ENCODE results near the gene OR14K1. TPM values are rescaled to one million over a fixed set of nuclear protein-coding genes. Genes with fewer than 3 reads are reported as not detected.
"Not testable (repeated sequence)": the region's sequence is repeated elsewhere in the genome, so short reads cannot be mapped to it uniquely, and the experiment has no call there.

Gene OR14K1
- total RNA-seq, 1 experiment from 2014 or later = not detected

DNA sequence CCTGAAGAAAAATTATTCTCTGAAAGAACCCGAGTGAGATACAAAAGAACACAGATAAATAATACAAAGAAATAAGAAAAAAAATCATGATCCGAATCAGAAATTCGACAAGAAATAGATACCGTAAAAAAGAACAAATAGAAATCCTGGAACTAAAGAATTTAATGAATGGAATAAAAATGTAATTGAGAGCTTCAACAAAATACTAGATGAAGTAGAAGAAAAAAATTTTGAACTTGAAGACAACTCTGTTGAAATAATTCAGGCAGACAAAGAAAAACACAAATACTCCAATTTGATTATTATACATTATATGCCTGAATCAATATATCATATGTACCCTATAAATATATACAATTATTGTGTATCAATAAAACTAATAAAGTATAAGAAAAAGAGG is 17.2 kb upstream of the OR14K1 start:
- no peak for DNase-seq
- Mint-ChIP-seq H3K9me3 (ENCODE audit: low read depth, unreplicated experiment) (peaks cover 20% of the 10 kb centered on the region), H3K27me3 (ENCODE audit: unreplicated experiment) (no peaks in the 10 kb centered on the region), H3K4me1 (ENCODE audit: low read depth, unreplicated experiment) (no peaks in the 10 kb centered on the region), H3K36me3 (ENCODE audit: insufficient read depth, unreplicated experiment) (no peaks in the 10 kb centered on the region), H3K4me3 (ENCODE audit: low read depth, unreplicated experiment) (no peak overlapping the region), H3K27ac (ENCODE audit: unreplicated experiment) (no peak overlapping the region)
- CTCF ChIA-PET = no interaction called here
- TF ChIP-seq, protein P1, sequence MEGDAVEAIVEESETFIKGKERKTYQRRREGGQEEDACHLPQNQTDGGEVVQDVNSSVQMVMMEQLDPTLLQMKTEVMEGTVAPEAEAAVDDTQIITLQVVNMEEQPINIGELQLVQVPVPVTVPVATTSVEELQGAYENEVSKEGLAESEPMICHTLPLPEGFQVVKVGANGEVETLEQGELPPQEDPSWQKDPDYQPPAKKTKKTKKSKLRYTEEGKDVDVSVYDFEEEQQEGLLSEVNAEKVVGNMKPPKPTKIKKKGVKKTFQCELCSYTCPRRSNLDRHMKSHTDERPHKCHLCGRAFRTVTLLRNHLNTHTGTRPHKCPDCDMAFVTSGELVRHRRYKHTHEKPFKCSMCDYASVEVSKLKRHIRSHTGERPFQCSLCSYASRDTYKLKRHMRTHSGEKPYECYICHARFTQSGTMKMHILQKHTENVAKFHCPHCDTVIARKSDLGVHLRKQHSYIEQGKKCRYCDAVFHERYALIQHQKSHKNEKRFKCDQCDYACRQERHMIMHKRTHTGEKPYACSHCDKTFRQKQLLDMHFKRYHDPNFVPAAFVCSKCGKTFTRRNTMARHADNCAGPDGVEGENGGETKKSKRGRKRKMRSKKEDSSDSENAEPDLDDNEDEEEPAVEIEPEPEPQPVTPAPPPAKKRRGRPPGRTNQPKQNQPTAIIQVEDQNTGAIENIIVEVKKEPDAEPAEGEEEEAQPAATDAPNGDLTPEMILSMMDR (IDR thresholded peaks at IDR 0.05; ENCODE audit: unreplicated experiment) = no peak
- intact Hi-C loops (cut with micrococcal nuclease; ENCODE audit: unreplicated experiment) = no loop called here
- BruUV-seq (replicated peaks) = no TSS peak

DNA sequence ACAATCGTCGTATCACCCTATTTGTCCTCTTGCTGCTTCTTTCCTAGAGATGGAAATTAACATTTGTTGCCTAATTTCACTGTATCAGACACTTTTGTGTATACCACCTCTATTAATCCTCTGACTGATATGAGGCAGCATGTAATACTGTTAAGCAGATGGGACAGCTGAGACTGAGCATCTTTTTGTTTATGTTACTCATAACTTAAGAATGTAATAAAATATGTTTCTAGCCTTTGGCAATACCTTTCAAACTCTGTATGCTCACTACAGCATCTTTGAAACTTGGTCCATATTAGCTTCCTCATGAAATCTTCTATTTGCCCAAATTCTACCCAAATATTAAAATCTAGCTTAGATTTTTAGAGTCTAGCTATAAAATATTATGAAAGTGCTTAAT is 2.3 kb downstream of the OR14K1 start:
- Mint-ChIP-seq H3K9me3 (ENCODE audit: low read depth, unreplicated experiment) (peaks cover 14% of the 10 kb centered on the region), H3K36me3 (ENCODE audit: insufficient read depth, unreplicated experiment) (no peaks in the 10 kb centered on the region), H3K4me3 (ENCODE audit: low read depth, unreplicated experiment) (no peak overlapping the region), H3K4me1 (ENCODE audit: low read depth, unreplicated experiment) (no peaks in the 10 kb centered on the region), H3K27ac (ENCODE audit: unreplicated experiment) (no peak overlapping the region), H3K27me3 (ENCODE audit: unreplicated experiment) (no peaks in the 10 kb centered on the region)
- BruUV-seq (replicated peaks) = no TSS peak
- CTCF ChIA-PET = interaction anchor here (0.6 kb wide), 1 partner anchor 351 kb away, joined by 3 read pairs; no protein-coding TSS in a partner anchor
- TF ChIP-seq, protein P1 (IDR thresholded peaks at IDR 0.05; ENCODE audit: unreplicated experiment) = no peak
- DNase-seq = no peak
- intact Hi-C loops (cut with micrococcal nuclease; ENCODE audit: unreplicated experiment) = no loop called here

- no peaks in the 10 kb centered on the region for H3K27me3 Mint-ChIP-seq (ENCODE audit: unreplicated experiment)
- H3K9me3 Mint-ChIP-seq (ENCODE audit: low read depth, unreplicated experiment) = peaks cover 10% of the 10 kb centered on the region
- intact Hi-C loops (cut with micrococcal nuclease; ENCODE audit: unreplicated experiment) = no loop called here
- no TSS peak for BruUV-seq (replicated peaks)
- CTCF ChIA-PET = no interaction called here
- no peak overlapping the region for H3K4me3 Mint-ChIP-seq (ENCODE audit: low read depth, unreplicated experiment)
- H3K27ac Mint-ChIP-seq (ENCODE audit: unreplicated experiment) = no peak overlapping the region
- TF ChIP-seq, protein P1 (IDR thresholded peaks at IDR 0.05; ENCODE audit: unreplicated experiment) = no peak
- H3K4me1 Mint-ChIP-seq (ENCODE audit: low read depth, unreplicated experiment) = no peaks in the 10 kb centered on the region
- no peaks in the 10 kb centered on the region for H3K36me3 Mint-ChIP-seq (ENCODE audit: insufficient read depth, unreplicated experiment)
- DNase-seq = no peak
Observed at GRCh38 chr1:247741756-247742155, 3.3 kb downstream of the OR14K1 start.

GRCh38 chr1:247742215-247742760 is 3.9 kb downstream of the OR14K1 start:
- H3K4me1 Mint-ChIP-seq (ENCODE audit: low read depth, unreplicated experiment); H3K4me3 Mint-ChIP-seq (ENCODE audit: low read depth, unreplicated experiment); H3K27ac Mint-ChIP-seq (ENCODE audit: unreplicated experiment); CTCF ChIA-PET; DNase-seq; H3K9me3 Mint-ChIP-seq (ENCODE audit: low read depth, unreplicated experiment); H3K36me3 Mint-ChIP-seq (ENCODE audit: insufficient read depth, unreplicated experiment); intact Hi-C loops (cut with micrococcal nuclease; ENCODE audit: unreplicated experiment); BruUV-seq (replicated peaks); H3K27me3 Mint-ChIP-seq (ENCODE audit: unreplicated experiment): not testable (repeated sequence)

DNA sequence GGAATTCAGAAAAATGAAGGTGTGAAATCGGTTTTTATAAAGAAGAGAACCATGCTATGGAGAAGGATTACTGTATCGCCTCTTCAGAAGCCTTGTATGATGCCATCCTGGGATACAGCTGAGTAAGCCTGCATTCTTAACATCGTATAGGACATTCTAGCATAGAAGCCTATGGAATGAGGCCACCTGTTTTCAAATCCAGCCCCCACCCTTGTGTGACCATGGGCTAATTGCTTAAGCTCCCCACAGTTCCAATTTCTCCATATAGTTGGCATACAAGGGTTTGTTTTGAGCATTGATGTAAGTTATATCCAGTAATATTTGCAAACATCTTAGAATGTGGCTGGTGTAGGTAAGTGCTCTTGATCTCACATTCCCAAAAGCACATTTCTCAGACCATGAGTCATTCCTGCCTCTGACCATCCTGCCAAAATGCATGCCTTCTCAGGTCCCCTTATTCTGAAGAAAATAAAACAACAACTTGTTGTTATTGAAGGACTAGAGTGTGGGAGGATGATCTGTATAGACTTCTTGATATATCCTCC is 8.0 kb downstream of the OR14K1 start:
- Mint-ChIP-seq H3K9me3 (ENCODE audit: low read depth, unreplicated experiment) (peaks cover 6% of the 10 kb centered on the region), H3K4me3 (ENCODE audit: low read depth, unreplicated experiment) (no peak overlapping the region), H3K36me3 (ENCODE audit: insufficient read depth, unreplicated experiment) (no peaks in the 10 kb centered on the region), H3K4me1 (ENCODE audit: low read depth, unreplicated experiment) (no peaks in the 10 kb centered on the region), H3K27me3 (ENCODE audit: unreplicated experiment) (no peaks in the 10 kb centered on the region), H3K27ac (ENCODE audit: unreplicated experiment) (no peak overlapping the region)
- CTCF ChIA-PET = no interaction called here
- no peak for DNase-seq
- BruUV-seq (replicated peaks) = no TSS peak
- TF ChIP-seq, protein P1 (IDR thresholded peaks at IDR 0.05; ENCODE audit: unreplicated experiment) = no peak
- intact Hi-C loops (cut with micrococcal nuclease; ENCODE audit: unreplicated experiment) = no loop called here

Data from Calu3 (cell line).